ENCODE data around the gene ESPL1. TPM values are rescaled to one million over a fixed set of nuclear protein-coding genes. Genes with fewer than 3 reads are reported as not detected.

The ESPL1 gene
- polyA plus RNA-seq, 1 donor (not counting 4 experiments of a cell fraction or from before 2014, with no cell fraction given): 3.7 TPM

GRCh38 chr12:53288322-53288721 is 20.2 kb downstream of the ESPL1 start:
- TF ChIP-seq CTCF (optimal IDR thresholded peaks at IDR 0.05 in 1 of 3, IDR thresholded peaks at IDR 0.05 in 1 of 3, conservative IDR thresholded peaks at IDR 0.05 in 1 of 3; ENCODE audit: extremely low read depth in 1 of 3, insufficient read depth in 2 of 3, low read length in 3 of 3) (no peak), EZH2 (IDR thresholded peaks at IDR 0.05; ENCODE audit: low read length) (no peak)
- FAIRE-seq: no peak
- no peak overlapping the region for H3K27ac ChIP-seq (ENCODE audit: control insufficient read depth, insufficient read depth, low read length)
- H3K4me3 ChIP-seq (ENCODE audit: control insufficient read depth in 2 of 3, extremely low read depth in 1 of 3, insufficient read depth in 2 of 3, low read depth in 1 of 3, low read length in 3 of 3): no peak overlapping the region
- peaks cover 0 to 46% of the 10 kb centered on the region in 2 experiments for H3K36me3 ChIP-seq (ENCODE audit: control insufficient read depth in 2 of 2, extremely low read depth in 1 of 2, insufficient read depth in 2 of 2, low read length in 2 of 2)
- H3K9me3 ChIP-seq (ENCODE audit: control insufficient read depth, low read depth, low read length): no peaks in the 10 kb centered on the region
- H2AFZ ChIP-seq (ENCODE audit: control insufficient read depth, low read length): no peak overlapping the region
- H4K20me1 ChIP-seq (ENCODE audit: control insufficient read depth, extremely low read depth, insufficient read depth, low read length): no peaks in the 10 kb centered on the region
- no peaks in the 10 kb centered on the region for H3K4me1 ChIP-seq (ENCODE audit: control insufficient read depth, extremely low read depth, insufficient read depth, low read length)
- no peaks in the 10 kb centered on the region for H3K79me2 ChIP-seq (ENCODE audit: control insufficient read depth, insufficient read depth, low read length)
- no peaks in the 10 kb centered on the region for H3K9me1 ChIP-seq (ENCODE audit: control insufficient read depth, extremely low read depth, insufficient read depth, low read length)
- H3K4me2 ChIP-seq (ENCODE audit: control insufficient read depth, extremely low read depth, insufficient read depth, low read depth, low read length): no peak overlapping the region
- dilution Hi-C loops (cut with MboI; ENCODE audit: extremely low pct_ligation_motif_present, low sequenced_read_pairs): no loop called here
- H3K27me3 ChIP-seq (ENCODE audit: control insufficient read depth, extremely low read depth, insufficient read depth, low read length): no peaks in the 10 kb centered on the region
- no peak overlapping the region for H3K9ac ChIP-seq (ENCODE audit: control insufficient read depth, extremely low read depth, insufficient read depth, low read length)
- no peak for DNase-seq (ENCODE audit: low read depth, low spot score)

GRCh38 chr12:53289891-53290290 is 21.8 kb downstream of the ESPL1 start:
- Histone ChIP-seq H3K27ac (ENCODE audit: control insufficient read depth, insufficient read depth, low read length) (no peak overlapping the region), H3K9ac (ENCODE audit: control insufficient read depth, extremely low read depth, insufficient read depth, low read length) (no peak overlapping the region), H2AFZ (ENCODE audit: control insufficient read depth, low read length) (no peak overlapping the region), H4K20me1 (ENCODE audit: control insufficient read depth, extremely low read depth, insufficient read depth, low read length) (no peaks in the 10 kb centered on the region), H3K4me3 (ENCODE audit: control insufficient read depth in 2 of 3, extremely low read depth in 1 of 3, insufficient read depth in 2 of 3, low read depth in 1 of 3, low read length in 3 of 3) (no peak overlapping the region), H3K79me2 (ENCODE audit: control insufficient read depth, insufficient read depth, low read length) (no peaks in the 10 kb centered on the region), H3K9me3 (ENCODE audit: control insufficient read depth, low read depth, low read length) (no peaks in the 10 kb centered on the region), H3K9me1 (ENCODE audit: control insufficient read depth, extremely low read depth, insufficient read depth, low read length) (no peaks in the 10 kb centered on the region), H3K4me2 (ENCODE audit: control insufficient read depth, extremely low read depth, insufficient read depth, low read depth, low read length) (no peak overlapping the region), H3K4me1 (ENCODE audit: control insufficient read depth, extremely low read depth, insufficient read depth, low read length) (peaks cover under 1% of the 10 kb centered on the region), H3K36me3 (ENCODE audit: control insufficient read depth in 2 of 2, extremely low read depth in 1 of 2, insufficient read depth in 2 of 2, low read length in 2 of 2) (peaks cover 0 to 38% of the 10 kb centered on the region in 2 experiments), H3K27me3 (ENCODE audit: control insufficient read depth, extremely low read depth, insufficient read depth, low read length) (no peaks in the 10 kb centered on the region)
- DNase-seq (ENCODE audit: low read depth, low spot score): no peak
- dilution Hi-C loops (cut with MboI; ENCODE audit: extremely low pct_ligation_motif_present, low sequenced_read_pairs): no loop called here
- TF ChIP-seq EZH2 (IDR thresholded peaks at IDR 0.05; ENCODE audit: low read length) (no peak), CTCF (optimal IDR thresholded peaks at IDR 0.05 in 1 of 3, IDR thresholded peaks at IDR 0.05 in 1 of 3, conservative IDR thresholded peaks at IDR 0.05 in 1 of 3; ENCODE audit: extremely low read depth in 1 of 3, insufficient read depth in 2 of 3, low read length in 3 of 3) (no peak)
- no peak for FAIRE-seq
